ENCODE results near the gene TSKU. TPM values are rescaled to one million over a fixed set of nuclear protein-coding genes. Genes with fewer than 3 reads are reported as not detected.

TSKU gene
- polyA plus RNA-seq, 1 donor = 18.6 TPM

GRCh38 chr11:76752321-76753143, 30.6 kb upstream of the TSKU start:
- DNase-seq (ENCODE audit: low read depth) = no peak

- DNase-seq (ENCODE audit: low read depth) = no peak
Measured at GRCh38 chr11:76753449-76753848, 29.7 kb upstream of the TSKU start.

- no peak for DNase-seq (ENCODE audit: low read depth)
Measured at GRCh38 chr11:76753950-76754349, 29.2 kb upstream of the TSKU start.

GRCh38 chr11:76756341-76756741, 26.8 kb upstream of the TSKU start:
- DNase-seq (ENCODE audit: low read depth) = no peak

GRCh38 chr11:76758311-76758710, 24.8 kb upstream of the TSKU start:
- no peak for DNase-seq (ENCODE audit: low read depth)

GRCh38 chr11:76759092-76759491, 24.1 kb upstream of the TSKU start:
- DNase-seq (ENCODE audit: low read depth) = no peak

GRCh38 chr11:76759517-76759916, 23.6 kb upstream of the TSKU start:
- DNase-seq (ENCODE audit: low read depth) = no peak

- no peak for DNase-seq (ENCODE audit: low read depth)
Measured at GRCh38 chr11:76760236-76760635, 22.9 kb upstream of the TSKU start.

GRCh38 chr11:76761718-76762355, 21.3 kb upstream of the TSKU start:
- no peak for DNase-seq (ENCODE audit: low read depth)

GRCh38 chr11:76762356-76762752, 20.8 kb upstream of the TSKU start:
- DNase-seq (ENCODE audit: low read depth) = no peak

GRCh38 chr11:76762867-76763572, 20.1 kb upstream of the TSKU start:
- DNase-seq (ENCODE audit: low read depth) = no peak

- DNase-seq (ENCODE audit: low read depth) = no peak
Measured at GRCh38 chr11:76763573-76764346, 19.4 kb upstream of the TSKU start.

- no peak for DNase-seq (ENCODE audit: low read depth)
Measured at GRCh38 chr11:76764941-76765665, 18.1 kb upstream of the TSKU start.

GRCh38 chr11:76765863-76766350, 17.2 kb upstream of the TSKU start:
- no peak for DNase-seq (ENCODE audit: low read depth)

- no peak for DNase-seq (ENCODE audit: low read depth)
Measured at GRCh38 chr11:76766521-76766920, 16.6 kb upstream of the TSKU start.

- no peak for DNase-seq (ENCODE audit: low read depth)
Measured at GRCh38 chr11:76767659-76768058, 15.5 kb upstream of the TSKU start.

- no peak for DNase-seq (ENCODE audit: low read depth)
Measured at GRCh38 chr11:76768088-76768908, 14.9 kb upstream of the TSKU start.

GRCh38 chr11:76768909-76769560, 14.1 kb upstream of the TSKU start:
- no peak for DNase-seq (ENCODE audit: low read depth)

Data from forelimb muscle (tissue), 1 donor.